GM18907 (cell line): ENCODE data around the gene AGK.
A peak's percentile ranks its signal among the peaks of the same experiment; 100 is the strongest.

Experiments used
- ATAC-seq: cut with Tn5 transposase; IDR thresholded peaks from one replicate; pipeline ENCODE4 v1.9.1; 2021; ENCODE audit warnings: mild to moderate bottlenecking, moderate library complexity; ENCODE audit not compliant: unreplicated experiment

The AGK gene

GRCh38 chr7:141701489-141702046 is 150.4 kb downstream of the AGK start:
- ATAC-seq, result peak; percentile 88

- ATAC-seq, result peak; percentile 81
Observed at GRCh38 chr7:141702047-141702567, 150.9 kb downstream of the AGK start, which contains the start of gene DENND11. DENND11 (minus strand) TSS chr7:141702166; CDS start chr7:141702153, 13 bp downstream.

DNA sequence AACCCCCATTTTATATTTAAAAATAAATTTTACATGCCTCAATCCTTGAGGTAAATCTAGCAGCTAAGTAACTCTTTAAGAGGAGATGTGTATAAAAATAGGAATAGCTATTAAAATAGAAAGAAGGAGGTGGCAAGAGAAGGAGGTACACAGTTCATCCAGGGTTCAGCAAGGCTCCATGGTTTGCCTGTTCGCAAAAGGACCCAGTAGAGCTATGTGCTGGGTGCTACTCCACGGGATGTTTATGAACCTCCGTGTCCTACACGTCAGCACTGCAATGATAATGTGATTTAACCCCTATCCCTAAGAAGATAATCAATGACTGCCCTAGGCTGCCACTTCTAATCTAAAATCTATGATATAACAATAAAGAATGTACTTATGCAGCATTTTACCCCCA is 151.7 kb downstream of the AGK start:
- ATAC-seq, result no peak

DNA sequence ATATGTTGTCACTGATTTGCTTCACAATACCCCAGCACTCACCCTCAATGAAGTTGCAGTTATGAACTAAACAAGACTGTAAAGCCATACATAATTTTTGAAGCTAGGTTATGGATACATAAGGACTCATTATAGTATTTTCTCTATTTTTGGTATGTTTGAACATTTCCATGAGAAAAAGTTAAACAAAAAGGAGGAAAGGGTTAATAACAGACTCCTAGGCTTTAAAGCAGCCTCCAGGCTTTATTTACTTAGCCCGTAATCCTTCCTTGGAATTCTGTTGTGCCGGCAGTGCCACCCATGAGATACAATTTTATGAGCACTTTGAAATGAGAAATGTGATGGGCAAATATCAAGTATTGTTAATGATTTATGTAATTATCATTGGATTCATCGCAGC is 152.9 kb downstream of the AGK start:
- ATAC-seq, result no peak

GRCh38 chr7:141704741-141705140 is 153.5 kb downstream of the AGK start:
- no peak for ATAC-seq
